Suppressor macrophage (primary cell): ENCODE results near the gene RTN4RL1.
A peak's percentile ranks its signal among the peaks of the same experiment; 100 is the strongest.

ENCODE experiments used
- DNase-seq, 4 experiments: peaks; one replicate each; pipeline ENCODE4 v3.0.0-alpha.2; 2020 to 2022

The RTN4RL1 gene

DNA sequence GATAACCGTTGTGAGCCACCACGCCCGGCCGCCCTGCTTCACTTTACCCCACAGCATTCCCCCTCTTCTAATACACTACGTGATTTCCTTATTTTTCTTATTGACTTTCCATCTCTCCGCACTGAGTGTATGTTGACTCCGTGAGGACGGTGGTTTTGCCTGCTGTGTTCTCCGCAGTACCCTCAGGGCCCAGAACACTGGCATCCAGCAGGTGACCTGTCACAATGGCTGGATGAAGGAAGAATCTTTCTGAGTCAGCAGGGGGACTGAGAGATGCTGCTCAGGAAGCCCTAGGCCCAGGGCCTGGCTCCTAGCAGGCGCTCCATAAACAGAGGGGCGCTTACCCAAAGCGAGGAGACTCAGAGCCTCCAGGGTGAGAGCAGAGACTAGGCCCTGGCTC lies 79.5 kb downstream of the RTN4RL1 start:
- no peak for DNase-seq

GRCh38 chr17:1943436-1943831 lies 81.7 kb downstream of the RTN4RL1 start:
- DNase-seq = no peak

GRCh38 chr17:1942666-1943435 lies 82.3 kb downstream of the RTN4RL1 start:
- DNase-seq = no peak

DNA sequence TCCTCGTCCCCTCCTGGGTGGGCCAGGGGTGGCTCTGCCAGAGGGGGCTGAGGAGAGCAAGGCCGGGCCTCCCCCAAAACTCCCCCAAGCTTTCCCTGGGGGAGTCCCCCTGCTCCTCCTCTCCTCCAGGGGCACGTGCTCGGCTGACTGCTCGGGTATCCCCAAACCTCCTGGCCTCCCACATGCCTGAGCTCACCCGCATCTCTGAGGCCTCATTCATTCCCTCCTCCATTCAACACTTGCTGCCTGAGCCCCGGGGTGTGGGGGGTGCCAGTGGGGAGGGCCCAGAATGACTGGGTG lies 83.1 kb downstream of the RTN4RL1 start:
- DNase-seq = no peak

GRCh38 chr17:1941272-1942065 lies 83.7 kb downstream of the RTN4RL1 start:
- no peak for DNase-seq

DNA sequence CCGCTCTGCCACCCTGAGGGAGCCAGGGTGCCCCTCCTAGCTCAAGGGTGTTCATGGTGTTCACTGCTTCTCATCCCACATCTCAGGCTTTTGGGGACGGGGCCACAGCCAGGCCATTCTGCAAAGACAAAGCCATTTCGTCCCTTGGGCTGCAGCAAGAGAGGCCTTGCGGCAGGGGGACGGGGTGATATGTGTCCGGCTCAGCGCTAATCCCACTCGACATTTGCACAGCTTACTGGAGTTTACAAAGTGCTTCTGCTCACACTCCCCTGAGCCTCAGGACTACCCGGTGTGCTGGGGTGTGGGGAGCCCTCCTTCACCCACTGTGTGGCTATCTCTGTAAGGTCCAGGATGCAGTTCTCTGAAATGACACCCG lies 84.3 kb downstream of the RTN4RL1 start:
- no peak for DNase-seq

GRCh38 chr17:1939981-1940809 lies 84.9 kb downstream of the RTN4RL1 start:
- DNase-seq = no peak

DNA sequence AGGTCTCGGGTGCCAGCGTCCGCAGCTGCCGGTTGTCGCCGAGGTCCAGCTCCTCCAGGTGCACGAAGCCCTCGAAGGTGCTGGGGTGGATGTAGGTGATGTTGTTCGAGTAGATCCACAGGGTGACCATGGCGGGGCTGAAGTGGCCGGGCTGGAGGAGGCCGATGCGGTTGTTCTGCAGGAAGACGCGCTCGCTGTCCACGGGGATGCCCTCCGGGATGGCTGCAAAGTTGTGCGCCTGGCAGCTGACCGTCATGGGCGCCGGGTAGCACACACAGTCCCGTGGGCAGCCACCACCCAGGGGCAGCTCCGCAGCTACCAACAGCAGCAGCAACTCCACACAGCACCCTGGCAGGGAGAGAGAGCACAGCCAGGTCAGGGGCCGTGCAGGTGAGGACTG lies 87.7 kb downstream of the RTN4RL1 start:
- DNase-seq = no peak

DNA sequence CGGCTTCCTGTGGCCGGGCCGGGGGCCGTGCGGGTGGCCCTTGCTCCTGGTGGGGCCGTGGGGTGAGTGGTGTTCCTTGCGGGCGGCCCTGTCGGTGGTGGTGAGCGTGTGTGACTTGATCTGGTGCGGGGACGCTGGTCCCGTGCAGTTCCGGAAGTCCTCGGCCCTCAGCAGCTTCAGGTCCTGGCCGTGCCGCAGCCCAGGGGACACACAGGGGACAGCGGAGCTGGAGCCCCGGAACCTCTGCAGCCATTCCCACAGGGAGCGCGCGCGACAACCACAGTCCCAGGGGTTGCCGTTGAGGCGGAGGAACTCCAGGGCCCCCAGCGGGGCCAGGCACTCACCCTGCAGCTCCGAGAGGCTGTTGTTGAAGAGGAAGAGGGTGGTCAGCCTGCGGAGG lies 88.4 kb downstream of the RTN4RL1 start:
- DNase-seq = peak in 1 of 4 experiments; percentile 13

DNA sequence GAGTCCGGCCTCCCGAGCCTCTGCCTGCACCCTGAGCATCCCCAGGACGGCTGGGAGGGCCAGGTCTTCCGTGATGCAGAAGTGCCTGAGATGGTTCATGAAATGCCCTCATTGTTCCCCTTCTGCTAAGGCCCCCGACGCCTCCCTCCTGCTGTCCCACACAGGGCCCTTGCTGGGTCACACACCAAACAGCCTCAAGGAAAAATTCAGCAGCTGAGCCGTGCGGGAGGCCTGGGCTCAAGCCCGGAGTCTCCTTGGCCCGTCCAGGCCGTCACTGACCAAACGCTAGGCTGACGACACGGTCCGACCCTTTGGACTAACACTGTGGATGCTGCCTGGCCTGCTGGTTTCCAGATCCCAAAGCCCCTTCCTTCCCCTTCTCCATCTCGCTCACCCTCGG lies 90.2 kb downstream of the RTN4RL1 start:
- DNase-seq = no peak

DNA sequence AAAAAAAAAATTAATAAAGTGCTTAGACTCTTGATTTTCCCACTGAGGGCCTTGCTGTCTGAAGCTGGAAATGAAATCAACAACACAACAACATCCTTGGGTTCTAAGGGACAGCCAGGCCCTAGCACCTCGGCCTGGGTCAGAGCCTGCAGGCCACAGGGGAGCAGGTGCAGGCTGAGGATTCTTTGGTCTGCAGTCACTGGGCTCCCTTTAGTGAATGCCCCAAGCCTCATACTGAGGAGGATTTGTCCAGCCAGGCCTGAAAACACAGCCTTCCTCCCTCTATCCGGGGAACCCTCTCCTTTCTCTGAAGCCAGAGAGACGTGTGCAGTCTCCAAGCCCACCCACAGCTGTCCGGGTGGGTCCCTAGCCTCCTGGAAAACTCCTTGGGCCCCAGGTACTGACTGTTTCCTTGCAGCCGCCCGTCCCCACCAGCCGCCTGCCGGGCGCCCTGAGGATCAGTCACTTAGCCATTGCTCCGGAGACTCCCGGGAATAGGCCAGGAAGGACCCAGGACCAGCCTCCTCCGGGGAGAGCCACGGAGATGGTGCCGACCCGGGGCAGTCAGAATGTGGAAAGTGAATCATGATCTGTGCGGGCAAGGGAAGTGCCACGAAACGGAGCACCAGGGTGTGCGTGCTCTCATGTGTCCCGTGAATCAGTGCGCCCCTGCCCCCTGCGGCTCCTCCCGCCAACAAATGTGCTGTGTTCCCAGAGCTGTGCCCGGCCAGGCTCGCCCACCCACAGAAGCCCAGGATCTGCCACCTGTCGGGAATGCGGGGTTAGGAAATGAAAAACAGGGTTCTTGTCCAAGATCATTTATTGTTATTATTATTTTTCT lies 91.0 kb downstream of the RTN4RL1 start:
- DNase-seq = no peak

DNA sequence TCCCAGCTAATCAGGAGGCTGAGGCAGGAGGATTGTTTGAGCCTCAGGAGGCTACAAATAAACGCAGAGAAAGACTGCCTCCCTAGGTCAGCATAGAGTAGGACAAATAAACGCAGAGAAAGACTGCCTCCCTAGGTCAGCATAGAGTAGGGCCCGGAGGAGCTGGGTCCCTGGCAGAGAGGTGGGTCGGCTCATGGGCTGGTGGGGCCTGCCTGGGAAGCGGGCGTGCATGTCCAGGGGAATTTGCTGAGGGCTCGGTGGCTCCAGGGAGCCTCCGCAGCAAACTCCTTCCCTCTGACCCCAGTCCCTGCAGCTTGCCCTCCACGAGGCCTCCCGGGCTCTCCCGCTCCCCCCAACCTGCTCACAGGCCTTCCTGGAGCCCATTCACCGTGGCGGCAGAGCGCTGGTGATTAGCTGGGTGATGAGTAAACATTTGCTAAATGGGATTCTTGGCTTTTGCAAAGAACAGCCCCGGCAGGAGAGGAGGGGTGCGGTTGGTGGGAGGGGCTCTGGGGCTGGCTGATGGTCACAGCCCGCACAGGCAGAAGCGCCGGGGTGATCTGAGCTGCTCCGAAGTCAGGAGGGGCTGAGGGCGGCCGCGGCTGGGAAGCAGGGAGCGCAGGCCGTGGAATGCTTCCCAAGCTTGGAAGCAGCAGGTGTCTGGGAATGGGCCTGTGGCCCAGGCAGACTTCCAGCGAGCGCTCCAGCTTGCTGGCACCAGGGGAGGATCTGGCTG lies 93.1 kb downstream of the RTN4RL1 start:
- DNase-seq = no peak

DNA sequence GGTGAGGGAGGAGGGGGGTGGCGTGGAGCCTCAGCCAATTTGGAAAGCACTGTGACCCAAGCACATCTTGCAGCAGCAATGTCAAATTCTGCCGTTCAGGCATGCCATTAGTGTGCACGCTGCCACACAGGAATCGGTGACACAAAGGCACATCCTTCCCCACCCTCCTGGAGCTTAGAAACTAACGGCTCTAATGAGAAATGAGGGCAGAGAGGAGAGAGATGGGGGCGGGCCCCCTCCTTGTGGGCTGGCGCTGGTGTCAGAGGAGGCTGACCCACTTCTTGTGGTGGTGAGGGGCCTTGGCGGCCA lies 94.8 kb downstream of the RTN4RL1 start:
- no peak for DNase-seq

- no peak for DNase-seq
Measured at GRCh38 chr17:1928976-1929375, 96.2 kb downstream of the RTN4RL1 start.

GRCh38 chr17:1920948-1921351 lies 104.2 kb downstream of the RTN4RL1 start:
- DNase-seq = no peak

GRCh38 chr17:1919201-1919600 lies 105.9 kb downstream of the RTN4RL1 start:
- DNase-seq = no peak

GRCh38 chr17:1918346-1919162 lies 106.6 kb downstream of the RTN4RL1 start:
- DNase-seq = no peak

DNA sequence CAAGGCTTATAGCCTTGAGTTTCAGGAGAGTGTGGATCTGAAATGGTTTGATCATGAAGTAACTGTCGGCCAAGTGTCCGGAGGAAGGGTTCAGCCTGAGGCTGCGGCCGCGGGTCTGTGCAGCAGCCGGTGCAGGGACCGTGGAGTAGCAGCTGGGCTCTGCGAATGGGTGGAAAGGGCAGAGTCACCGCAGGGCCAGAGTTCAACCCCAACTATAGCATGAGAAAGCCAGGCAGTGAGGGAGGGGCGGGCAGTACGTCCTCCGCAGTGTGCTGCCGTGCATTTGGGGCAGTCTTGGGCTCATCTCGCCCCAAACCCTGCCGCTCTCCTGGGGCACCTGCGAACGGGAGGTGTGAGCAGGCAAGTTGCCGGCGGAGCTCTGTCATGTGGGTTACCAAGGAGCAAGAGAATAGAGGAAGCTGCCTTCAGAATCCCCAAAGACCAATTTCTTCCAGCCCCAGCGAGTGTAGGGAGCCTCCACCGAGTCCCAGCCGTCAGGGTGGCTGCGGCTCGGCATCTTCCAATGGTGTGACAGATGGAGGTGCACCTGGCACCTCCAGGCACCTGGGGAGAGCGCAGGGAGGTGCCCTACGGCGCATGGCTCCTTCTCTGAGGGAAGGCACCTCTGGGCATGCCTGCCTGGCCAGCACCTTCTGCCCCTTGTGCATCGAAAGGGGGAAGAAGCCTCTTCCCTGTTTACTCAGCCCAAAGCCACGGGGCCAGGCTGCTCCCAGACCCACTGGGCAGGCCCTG lies 108.0 kb downstream of the RTN4RL1 start:
- peak in 1 of 4 experiments; percentile 21 for DNase-seq

GRCh38 chr17:1916316-1916715 lies 108.8 kb downstream of the RTN4RL1 start:
- DNase-seq = no peak

DNA sequence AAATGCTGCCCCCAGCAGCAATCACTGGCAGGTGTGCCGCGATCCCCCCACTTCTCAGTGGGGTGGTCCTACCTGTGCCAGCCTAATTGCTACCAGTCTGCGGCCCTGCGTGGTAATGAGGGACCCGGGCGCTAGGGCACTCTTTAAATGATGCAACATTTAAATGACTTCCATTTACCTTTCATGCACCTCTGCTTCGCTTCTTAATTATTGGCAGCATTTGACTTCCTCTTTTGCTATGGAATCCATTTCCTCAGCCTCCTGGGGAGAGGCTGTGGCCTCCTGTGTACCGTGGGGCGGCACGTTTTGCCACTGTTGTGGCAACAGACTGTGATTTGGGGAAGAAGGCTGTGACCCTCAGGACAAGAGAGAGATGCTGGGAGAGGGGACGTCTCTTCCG lies 109.2 kb downstream of the RTN4RL1 start:
- DNase-seq = peak in 3 of 4 experiments; percentile 8 to 20 (median 13)
